Kasumi-1 (cell line): Measurements from ENCODE around the gene CDS2.
A peak's percentile ranks its signal among the peaks of the same experiment; 100 is the strongest.

Experiments used
- DNase-seq, 2 experiments: peaks; one replicate each; lab custom pipeline; 2025; lab: John Stamatoyannopoulos, UW

Gene CDS2

GRCh38 chr20:5181958-5182357 is 55.1 kb downstream of the CDS2 start:
- no peak for DNase-seq

GRCh38 chr20:5182615-5183254 is 55.9 kb downstream of the CDS2 start:
- DNase-seq, result no peak

GRCh38 chr20:5183731-5184474 is 57.1 kb downstream of the CDS2 start:
- DNase-seq, result no peak

GRCh38 chr20:5184684-5185083 is 57.9 kb downstream of the CDS2 start:
- DNase-seq, result no peak

GRCh38 chr20:5187122-5187521 is 60.3 kb downstream of the CDS2 start:
- DNase-seq, result no peak

- no peak for DNase-seq
Observed at GRCh38 chr20:5188736-5189135, 61.9 kb downstream of the CDS2 start.

GRCh38 chr20:5189917-5190316 is 63.1 kb downstream of the CDS2 start:
- no peak for DNase-seq

- no peak for DNase-seq
Observed at GRCh38 chr20:5190444-5190843, 63.6 kb downstream of the CDS2 start.

- DNase-seq, result peak; percentile 81 to 89
Observed at GRCh38 chr20:5191829-5192569, 65.2 kb downstream of the CDS2 start.

GRCh38 chr20:5192570-5193431 is 66.0 kb downstream of the CDS2 start:
- no peak for DNase-seq

GRCh38 chr20:5195655-5196054 is 68.8 kb downstream of the CDS2 start:
- no peak for DNase-seq

- DNase-seq, result no peak
Observed at GRCh38 chr20:5196149-5196548, 69.3 kb downstream of the CDS2 start.

GRCh38 chr20:5197270-5197827 is 70.5 kb downstream of the CDS2 start:
- no peak for DNase-seq

- no peak for DNase-seq
Observed at GRCh38 chr20:5197847-5198650, 71.2 kb downstream of the CDS2 start.

GRCh38 chr20:5198651-5198924 is 71.8 kb downstream of the CDS2 start:
- DNase-seq, result no peak

- DNase-seq, result no peak
Observed at GRCh38 chr20:5203380-5203779, 76.6 kb downstream of the CDS2 start.

GRCh38 chr20:5205348-5206210 is 78.8 kb downstream of the CDS2 start:
- DNase-seq, result peak; percentile 84 to 94

GRCh38 chr20:5207138-5207537 is 80.3 kb downstream of the CDS2 start:
- no peak for DNase-seq

GRCh38 chr20:5211803-5212714 is 85.3 kb downstream of the CDS2 start:
- no peak for DNase-seq
